GM23338 (cell line): ENCODE results near the gene CTXN1. TPM values are rescaled to one million over a fixed set of nuclear protein-coding genes. Genes with fewer than 3 reads are reported as not detected.

ENCODE experiments used
- ATAC-seq: fragments of 200-7000 bp; cut with Tn5 transposase; 3 replicates; pipeline ENCODE4 v1.9.1; 2020
- DNase-seq: peaks from one replicate; pipeline ENCODE4 v3.0.0-alpha.2; 2015; ENCODE audit warnings: low spot score
- H2AFZ ChIP-seq: fragments of 200-600 bp; sonication (generic); 2 replicates; pipeline ENCODE4 v1.8.0; 2016; ENCODE audit warnings: antibody characterized with exemption, mild to moderate bottlenecking, moderate library complexity
- H3F3A ChIP-seq: fragments of 200-600 bp; sonication (generic); replicated peaks from 2 replicates; pipeline ENCODE4 v1.8.0; 2017; ENCODE audit warnings: antibody characterized with exemption, mixed run types, low read depth
- H3K27ac ChIP-seq: fragments of 200-600 bp; sonication (generic); 2 replicates; pipeline ENCODE4 v1.6.1; 2016; ENCODE audit warnings: low read depth
- H3K27me3 ChIP-seq: fragments of 200-600 bp; sonication (generic); 2 replicates; pipeline ENCODE4 v1.8.0; 2016; ENCODE audit warnings: mild to moderate bottlenecking, mixed run types, moderate library complexity; ENCODE audit not compliant: insufficient read depth
- H3K36me3 ChIP-seq: fragments of 200-600 bp; sonication (generic); 2 replicates; pipeline ENCODE4 v1.8.0; 2016; ENCODE audit warnings: mild to moderate bottlenecking; ENCODE audit not compliant: insufficient read depth
- H3K4me1 ChIP-seq: fragments of 200-600 bp; sonication (generic); 2 replicates; pipeline ENCODE4 v1.8.0; 2016; ENCODE audit warnings: mild to moderate bottlenecking, moderate library complexity; ENCODE audit not compliant: insufficient read depth
- H3K4me2 ChIP-seq: fragments of 200-600 bp; sonication (generic); 2 replicates; pipeline ENCODE4 v1.7.1; 2017; ENCODE audit warnings: mixed run types
- H3K4me3 ChIP-seq: fragments of 200-600 bp; sonication (generic); 2 replicates; pipeline ENCODE4 v1.6.1; 2016; ENCODE audit warnings: mixed run types
- H3K79me2 ChIP-seq: fragments of 200-600 bp; sonication (generic); replicated peaks from 2 replicates; pipeline ENCODE4 v1.8.0; 2017; ENCODE audit warnings: mild to moderate bottlenecking; ENCODE audit not compliant: insufficient read depth
- H3K9me2 ChIP-seq: fragments of 200-600 bp; sonication (generic); 2 replicates; pipeline ENCODE4 v1.8.0; 2017; ENCODE audit not compliant: insufficient read depth
- H4K20me1 ChIP-seq: fragments of 200-600 bp; sonication (generic); replicated peaks from 2 replicates; pipeline ENCODE4 v1.8.0; 2017; ENCODE audit warnings: mild to moderate bottlenecking; ENCODE audit not compliant: insufficient read depth
- H3K27ac Mint-ChIP-seq: 2 replicates; pipeline ENCODE4 v1.8.0; 2020; ENCODE audit warnings: inconsistent platforms, mild to moderate bottlenecking, moderate library complexity, mixed read lengths
- H3K27me3 Mint-ChIP-seq: 3 replicates; pipeline ENCODE4 v1.8.0; 2022; ENCODE audit warnings: low read depth, mild to moderate bottlenecking, moderate library complexity, mixed read lengths, inconsistent platforms; ENCODE audit not compliant: insufficient read depth, poor library complexity
- H3K36me3 Mint-ChIP-seq: 3 replicates; pipeline ENCODE4 v1.8.0; 2021; ENCODE audit warnings: low read depth, mild to moderate bottlenecking, inconsistent platforms, moderate library complexity, mixed read lengths
- H3K4me1 Mint-ChIP-seq: 3 replicates; pipeline ENCODE4 v1.8.0; 2020; ENCODE audit warnings: mild to moderate bottlenecking, inconsistent platforms, mixed read lengths
- H3K4me3 Mint-ChIP-seq: 3 replicates; pipeline ENCODE4 v1.8.0; 2021; ENCODE audit warnings: moderate library complexity, mild to moderate bottlenecking, inconsistent platforms, mixed read lengths
- H3K9me3 Mint-ChIP-seq: 3 replicates; pipeline ENCODE4 v1.8.0; 2020; ENCODE audit warnings: moderate library complexity, mild to moderate bottlenecking, inconsistent platforms, mixed read lengths
- CTCF ChIP-seq, 2 experiments: fragments of 200-600 bp in 1 of 2; sonication (generic) in 1 of 2; conservative IDR thresholded peaks; 2 replicates each; pipeline versions ENCODE4 v1.5.1 to v1.6.1; 2016 to 2017; ENCODE audit warnings: antibody characterized with exemption in 2 of 2, low read depth in 2 of 2, mild to moderate bottlenecking in 2 of 2, moderate library complexity in 1 of 2
- JUNB ChIP-seq: IDR thresholded peaks from one replicate; pipeline ENCODE4 v1.6.1; 2016; ENCODE audit warnings: antibody characterized with exemption; ENCODE audit not compliant: unreplicated experiment
- NANOG ChIP-seq: IDR thresholded peaks from 2 replicates; pipeline ENCODE4 v1.6.1; 2016; ENCODE audit warnings: antibody characterized with exemption, borderline replicate concordance
- POLR2AphosphoS5 ChIP-seq: IDR thresholded peaks from 2 replicates; pipeline ENCODE4 v1.6.1; 2016; ENCODE audit warnings: antibody characterized with exemption, low read depth
- REST ChIP-seq: IDR thresholded peaks from one replicate; pipeline ENCODE4 v1.6.1; 2018; ENCODE audit warnings: antibody characterized with exemption; ENCODE audit not compliant: unreplicated experiment
- polyA plus RNA-seq: library from polyadenylated mRNA; unstranded; fragments of >200 nt; fragmentation: Nextera tagmentation; extraction: Ambion mirVana; gene quantifications from 2 replicates; pipeline ENCODE4 v1.2.1, GENCODE V29; 2016
- total RNA-seq: library from RNA; depleted of rRNA; stranded (reverse); fragments of >200 nt; shearing (Covaris generic); gene quantifications from 2 replicates; pipeline ENCODE4 v1.2.3, GENCODE V29; 2014

The CTXN1 gene
- total and polyA plus RNA-seq, 2 experiments from 2014 or later: 22.5 to 52.4 TPM

- Histone ChIP-seq H2AFZ (peak overlapping the region; percentile 98), H3K36me3 (no peaks in the 10 kb centered on the region), H3F3A (no peaks in the 10 kb centered on the region), H3K27ac (no peak overlapping the region), H3K4me1 (no peaks in the 10 kb centered on the region; the same call in 1 of the 2 replicates), H3K27me3 (peaks cover 11% of the 10 kb centered on the region), H3K9me2 (no peaks in the 10 kb centered on the region), H4K20me1 (no peaks in the 10 kb centered on the region), H3K4me3 (peak overlapping the region; percentile 78), H3K79me2 (no peaks in the 10 kb centered on the region), H3K4me2 (peak overlapping the region; percentile 89)
- ATAC-seq (peak; percentile 4; the same call in 1 of the 3 replicates), DNase-seq (no peak)
- Mint-ChIP-seq H3K27ac (no peak overlapping the region), H3K27me3 (peaks cover 17% of the 10 kb centered on the region), H3K9me3 (no peaks in the 10 kb centered on the region), H3K36me3 (no peaks in the 10 kb centered on the region), H3K4me3 (peak overlapping the region; percentile 66), H3K4me1 (peaks cover 5% of the 10 kb centered on the region; the same call in 2 of the 3 replicates)
- no peak for TF ChIP-seq NANOG
- no peak for TF ChIP-seq REST
- TF ChIP-seq JUNB: no peak
Observed at GRCh38 chr19:7888826-7889217, 37.1 kb downstream of the CTXN1 start.

- Mint-ChIP-seq H3K27me3 (peaks cover 17% of the 10 kb centered on the region), H3K27ac (no peak within 1 kb of the TSS), H3K4me1 (peaks cover 5% of the 10 kb centered on the region; the same call in 2 of the 3 replicates), H3K4me3 (peak within 1 kb of the TSS; percentile 66), H3K9me3 (no peaks in the 10 kb centered on the region), H3K36me3 (no peaks in the 10 kb centered on the region)
- no peaks in the 10 kb centered on the region for H3K79me2 ChIP-seq
- TF ChIP-seq POLR2AphosphoS5 (peak; percentile 67), CTCF (conservative IDR thresholded peaks at IDR 0.05; ENCODE audit: low read depth in 2 of 2) (no peak)
- no peaks in the 10 kb centered on the region for H3F3A ChIP-seq
- peak within 1 kb of the TSS; percentile 78 for H3K4me3 ChIP-seq
- no peaks in the 10 kb centered on the region for H3K36me3 ChIP-seq
- peak; percentile 92 for DNase-seq
- H3K27me3 ChIP-seq: peaks cover 11% of the 10 kb centered on the region
- H3K27ac ChIP-seq: no peak within 1 kb of the TSS
- no peaks in the 10 kb centered on the region for H3K9me2 ChIP-seq
- no peaks in the 10 kb centered on the region for H4K20me1 ChIP-seq
- peak; percentile 98 for ATAC-seq
- no peaks in the 10 kb centered on the region; the same call in 1 of the 2 replicates for H3K4me1 ChIP-seq
- H2AFZ ChIP-seq: peak within 1 kb of the TSS; percentile 98
- peak within 1 kb of the TSS; percentile 89 for H3K4me2 ChIP-seq
Observed at GRCh38 chr19:7888145-7888825, 37.6 kb downstream of the CTXN1 start, which contains the start of gene LRRC8E. Gene LRRC8E, plus strand, starts transcription at chr19:7888510. Its CDS starts 7,094 bp downstream, at chr19:7895604.
